Sigmoid colon (tissue), 4 donors: ENCODE data around the gene SPATA13.

ENCODE experiments used
- CTCF ChIP-seq, 4 experiments: fragments of 450-650 bp in 3 of 4; fragments of 200-600 bp in 1 of 4; IDR thresholded peaks; one replicate each; pipeline ENCODE4 v1.5.1; 2016 to 2019; ENCODE audit warnings: antibody characterized with exemption in 4 of 4, mild to moderate bottlenecking in 3 of 4, moderate library complexity in 2 of 4
- EP300 ChIP-seq, 4 donors: sonication (generic); formaldehyde crosslinking; IDR thresholded peaks; one replicate each; pipeline ENCODE4 v1.6.1; 2017; ENCODE audit warnings: antibody characterized with exemption in 4 of 4
- POLR2A ChIP-seq, 2 donors: fragments of 450-650 bp; IDR thresholded peaks; one replicate each; pipeline ENCODE4 v1.6.1; 2016; ENCODE audit warnings: antibody characterized with exemption in 2 of 2, mild to moderate bottlenecking in 2 of 2, moderate library complexity in 2 of 2
- POLR2AphosphoS5 ChIP-seq, 4 donors: sonication (generic); formaldehyde crosslinking; IDR thresholded peaks; one replicate each; pipeline ENCODE4 v1.6.1; 2017; ENCODE audit warnings: antibody characterized with exemption in 4 of 4

GRCh38 chr13:24212254-24212653, 51.7 kb downstream of the SPATA13 start:
- no peak for TF ChIP-seq POLR2A (IDR thresholded peaks at IDR 0.05)
- TF ChIP-seq CTCF (IDR thresholded peaks at IDR 0.05) = no peak
- no peak for TF ChIP-seq EP300 (IDR thresholded peaks at IDR 0.05)
- no peak for TF ChIP-seq POLR2AphosphoS5 (IDR thresholded peaks at IDR 0.05)
